Stimulated activated naive B cell treated with anti-CD40 and anti-IgM and Interleukin-4, amounts not matched to agents 10 μg/mL and 1 μg/mL and 100 μg/mL, for 72 hours (primary cell): ENCODE data around the gene CLTC.

Source experiments
- ATAC-seq, 2 donors: fragments of 150-1000 bp; cut with Tn5 transposase; replicated peaks; 2 replicates each; pipeline ENCODE4 v1.10.0; 2021; ENCODE audit warnings: moderate library complexity in 1 of 2
- DNase-seq: peaks from one replicate; pipeline ENCODE4 v3.0.0; 2021
- H3K27ac Mint-ChIP-seq: one replicate; pipeline ENCODE4 v1.8.0; 2022; ENCODE audit warnings: mild to moderate bottlenecking, mixed read lengths
- H3K27me3 Mint-ChIP-seq, 2 donors: one replicate each; pipeline ENCODE4 v1.8.0; 2022; ENCODE audit warnings: mixed read lengths in 2 of 2
- H3K36me3 Mint-ChIP-seq, 2 donors: one replicate each; pipeline ENCODE4 v1.8.0; 2022; ENCODE audit warnings: mixed read lengths in 2 of 2, mild to moderate bottlenecking in 1 of 2
- H3K4me1 Mint-ChIP-seq, 2 donors: one replicate each; pipeline ENCODE4 v1.8.0; 2022; ENCODE audit warnings: mixed read lengths in 2 of 2, mild to moderate bottlenecking in 1 of 2
- H3K4me3 Mint-ChIP-seq, 2 donors: one replicate each; pipeline ENCODE4 v1.8.0; 2022; ENCODE audit warnings: mild to moderate bottlenecking in 2 of 2, mixed read lengths in 2 of 2, moderate library complexity in 1 of 2
- H3K9me3 Mint-ChIP-seq, 2 donors: one replicate each; pipeline ENCODE4 v1.8.0; 2022; ENCODE audit warnings: mixed read lengths in 2 of 2, mild to moderate bottlenecking in 1 of 2

The CLTC gene

GRCh38 chr17:59707149-59707970 lies 87.7 kb downstream of the CLTC start, which contains the start of the genes PTRH2 and VMP1:
Gene PTRH2, minus strand, starts transcription at chr17:59707430. Its CDS starts 9,452 bp downstream, at chr17:59697978.
Gene VMP1, plus strand, starts transcription at chr17:59707654. Its CDS starts 23,793 bp downstream, at chr17:59731447.
- Mint-ChIP-seq H3K36me3 (peaks cover 16 to 39% of the 10 kb centered on the region in 2 donors), H3K4me3 (peak within 1 kb of the TSS; percentile 98 to 99), H3K4me1 (peaks cover 31 to 55% of the 10 kb centered on the region in 2 donors), H3K9me3 (no peaks in the 10 kb centered on the region), H3K27me3 (no peaks in the 10 kb centered on the region), H3K27ac (peak within 1 kb of the TSS; percentile 99)
- ATAC-seq (peak; percentile 96 to 97), DNase-seq (peak; percentile 96)

- H3K27me3 Mint-ChIP-seq: no peaks in the 10 kb centered on the region
- DNase-seq (no peak), ATAC-seq (peak in 1 of 2 donors; percentile 2)
- H3K4me1 Mint-ChIP-seq: peaks cover 36 to 58% of the 10 kb centered on the region in 2 donors
- H3K27ac Mint-ChIP-seq: peak overlapping the region; percentile 99
- H3K9me3 Mint-ChIP-seq: no peaks in the 10 kb centered on the region
- peaks cover 19 to 41% of the 10 kb centered on the region in 2 donors for H3K36me3 Mint-ChIP-seq
- peak overlapping the region; percentile 98 to 99 for H3K4me3 Mint-ChIP-seq
These were observed 88.3 kb downstream of the CLTC start for GRCh38 chr17:59707971-59708430.

- Mint-ChIP-seq H3K4me1 (peaks cover 24 to 26% of the 10 kb centered on the region in 2 donors), H3K4me3 (no peak overlapping the region), H3K36me3 (peaks cover 12 to 24% of the 10 kb centered on the region in 2 donors), H3K27ac (peak overlapping the region; percentile 25), H3K27me3 (no peaks in the 10 kb centered on the region), H3K9me3 (no peaks in the 10 kb centered on the region)
- ATAC-seq: no peak
- DNase-seq: no peak
These were observed 92.2 kb downstream of the CLTC start for GRCh38 chr17:59711936-59712335.

GRCh38 chr17:59712862-59713261 lies 93.2 kb downstream of the CLTC start:
- H3K36me3 Mint-ChIP-seq: peaks cover 12 to 17% of the 10 kb centered on the region in 2 donors
- no peaks in the 10 kb centered on the region for H3K27me3 Mint-ChIP-seq
- peaks cover 22 to 33% of the 10 kb centered on the region in 2 donors for H3K4me1 Mint-ChIP-seq
- no peak for DNase-seq
- ATAC-seq: no peak
- no peak overlapping the region for H3K4me3 Mint-ChIP-seq
- H3K9me3 Mint-ChIP-seq: no peaks in the 10 kb centered on the region
- no peak overlapping the region for H3K27ac Mint-ChIP-seq

GRCh38 chr17:59714255-59714654 lies 94.6 kb downstream of the CLTC start:
- no peak overlapping the region for H3K4me3 Mint-ChIP-seq
- ATAC-seq: no peak

GRCh38 chr17:59716427-59716826 lies 96.7 kb downstream of the CLTC start:
- Mint-ChIP-seq H3K4me3 (no peak overlapping the region), H3K27ac (no peak overlapping the region), H3K27me3 (no peaks in the 10 kb centered on the region), H3K36me3 (peaks cover 15 to 26% of the 10 kb centered on the region in 2 donors), H3K9me3 (no peaks in the 10 kb centered on the region), H3K4me1 (peaks cover 11 to 33% of the 10 kb centered on the region in 2 donors)
- ATAC-seq (no peak), DNase-seq (no peak)

More at GRCh38 chr17:59714255-59714654, 94.6 kb downstream of the CLTC start:
- no peaks in the 10 kb centered on the region for H3K9me3 Mint-ChIP-seq
- peaks cover 17 to 36% of the 10 kb centered on the region in 2 donors for H3K4me1 Mint-ChIP-seq
- no peaks in the 10 kb centered on the region for H3K27me3 Mint-ChIP-seq
- no peak for DNase-seq
- peaks cover 15 to 27% of the 10 kb centered on the region in 2 donors for H3K36me3 Mint-ChIP-seq
- H3K27ac Mint-ChIP-seq: no peak overlapping the region

GRCh38 chr17:59719526-59719925 lies 99.8 kb downstream of the CLTC start:
- ATAC-seq (no peak), DNase-seq (no peak)
- no peak overlapping the region for H3K27ac Mint-ChIP-seq
- H3K36me3 Mint-ChIP-seq: peaks cover 15 to 26% of the 10 kb centered on the region in 2 donors
- H3K4me1 Mint-ChIP-seq: peaks cover 9 to 23% of the 10 kb centered on the region in 2 donors
- no peaks in the 10 kb centered on the region for H3K9me3 Mint-ChIP-seq
- no peak overlapping the region for H3K4me3 Mint-ChIP-seq
- H3K27me3 Mint-ChIP-seq: no peaks in the 10 kb centered on the region

GRCh38 chr17:59722623-59723022 lies 102.9 kb downstream of the CLTC start:
- Mint-ChIP-seq H3K9me3 (no peaks in the 10 kb centered on the region), H3K36me3 (peaks cover 12 to 23% of the 10 kb centered on the region in 2 donors), H3K4me1 (peaks cover 9 to 31% of the 10 kb centered on the region in 2 donors), H3K27ac (no peak overlapping the region), H3K4me3 (no peak overlapping the region), H3K27me3 (no peaks in the 10 kb centered on the region)
- no peak for DNase-seq
- no peak for ATAC-seq

- H3K9me3 Mint-ChIP-seq: no peaks in the 10 kb centered on the region
- H3K4me1 Mint-ChIP-seq: peaks cover 9 to 32% of the 10 kb centered on the region in 2 donors
- no peaks in the 10 kb centered on the region for H3K27me3 Mint-ChIP-seq
- peaks cover 12 to 23% of the 10 kb centered on the region in 2 donors for H3K36me3 Mint-ChIP-seq
- H3K27ac Mint-ChIP-seq: no peak overlapping the region
- H3K4me3 Mint-ChIP-seq: no peak overlapping the region
- no peak for ATAC-seq
- DNase-seq: no peak
These were observed 103.3 kb downstream of the CLTC start for GRCh38 chr17:59723041-59723440.

- H3K4me1 Mint-ChIP-seq: peaks cover 8 to 32% of the 10 kb centered on the region in 2 donors
These were observed 103.9 kb downstream of the CLTC start for GRCh38 chr17:59723607-59724006.

GRCh38 chr17:59725691-59726090 lies 106.0 kb downstream of the CLTC start:
- ATAC-seq (no peak), DNase-seq (no peak)
- H3K27me3 Mint-ChIP-seq: no peaks in the 10 kb centered on the region
- H3K27ac Mint-ChIP-seq: no peak overlapping the region
- H3K36me3 Mint-ChIP-seq: peaks cover 6 to 9% of the 10 kb centered on the region in 2 donors
- H3K4me3 Mint-ChIP-seq: no peak overlapping the region
- no peaks in the 10 kb centered on the region for H3K9me3 Mint-ChIP-seq
- peaks cover 8 to 34% of the 10 kb centered on the region in 2 donors for H3K4me1 Mint-ChIP-seq

More at GRCh38 chr17:59723607-59724006, 103.9 kb downstream of the CLTC start:
- Mint-ChIP-seq H3K27ac (no peak overlapping the region), H3K9me3 (no peaks in the 10 kb centered on the region), H3K36me3 (peaks cover 8 to 19% of the 10 kb centered on the region in 2 donors), H3K4me3 (no peak overlapping the region), H3K27me3 (no peaks in the 10 kb centered on the region)
- no peak for DNase-seq
- no peak for ATAC-seq

GRCh38 chr17:59727817-59728533 lies 108.3 kb downstream of the CLTC start:
- Mint-ChIP-seq H3K27ac (no peak overlapping the region), H3K9me3 (no peaks in the 10 kb centered on the region), H3K4me3 (no peak overlapping the region), H3K36me3 (peaks cover 9 to 16% of the 10 kb centered on the region in 2 donors), H3K4me1 (peaks cover 10 to 39% of the 10 kb centered on the region in 2 donors), H3K27me3 (no peaks in the 10 kb centered on the region)
- ATAC-seq: no peak
- DNase-seq: no peak

- H3K27me3 Mint-ChIP-seq: no peaks in the 10 kb centered on the region
- H3K9me3 Mint-ChIP-seq: no peaks in the 10 kb centered on the region
- no peak overlapping the region for H3K27ac Mint-ChIP-seq
- peaks cover 4 to 34% of the 10 kb centered on the region in 2 donors for H3K4me1 Mint-ChIP-seq
- H3K36me3 Mint-ChIP-seq: peaks cover 15 to 18% of the 10 kb centered on the region in 2 donors
- DNase-seq: no peak
- ATAC-seq: no peak
- no peak overlapping the region for H3K4me3 Mint-ChIP-seq
These were observed 110.7 kb downstream of the CLTC start for GRCh38 chr17:59730268-59730834.

- Mint-ChIP-seq H3K9me3 (no peaks in the 10 kb centered on the region), H3K27ac (no peak overlapping the region), H3K4me3 (no peak overlapping the region), H3K27me3 (no peaks in the 10 kb centered on the region), H3K4me1 (peaks cover 2 to 16% of the 10 kb centered on the region in 2 donors), H3K36me3 (peaks cover 20 to 24% of the 10 kb centered on the region in 2 donors)
- DNase-seq (no peak), ATAC-seq (no peak)
These were observed 114.0 kb downstream of the CLTC start for GRCh38 chr17:59733697-59734096.
